GM10847 (cell line): ENCODE measurements around the gene TENM4.

Source experiments
- POLR2A ChIP-seq: IDR thresholded peaks from 2 replicates; pipeline ENCODE4 v1.6.1; 2011; ENCODE audit not compliant: insufficient read length; ENCODE audit errors: extremely low read depth

The TENM4 gene

GRCh38 chr11:79119491-79120284, 321.1 kb downstream of the TENM4 start:
- TF ChIP-seq POLR2A, result no peak

- no peak for TF ChIP-seq POLR2A
Measured at GRCh38 chr11:79117488-79117887, 323.3 kb downstream of the TENM4 start.

GRCh38 chr11:79116600-79116999, 324.2 kb downstream of the TENM4 start:
- TF ChIP-seq POLR2A, result no peak

GRCh38 chr11:79113054-79113690, 327.7 kb downstream of the TENM4 start:
- no peak for TF ChIP-seq POLR2A

- TF ChIP-seq POLR2A, result no peak
Measured at GRCh38 chr11:79110796-79111195, 330.0 kb downstream of the TENM4 start.

- TF ChIP-seq POLR2A, result no peak
Measured at GRCh38 chr11:79110321-79110720, 330.5 kb downstream of the TENM4 start.

- TF ChIP-seq POLR2A, result no peak
Measured at GRCh38 chr11:79108851-79109250, 332.0 kb downstream of the TENM4 start.

- no peak for TF ChIP-seq POLR2A
Measured at GRCh38 chr11:79102840-79103239, 338.0 kb downstream of the TENM4 start.

GRCh38 chr11:79101656-79102055, 339.2 kb downstream of the TENM4 start:
- no peak for TF ChIP-seq POLR2A

- TF ChIP-seq POLR2A, result no peak
Measured at GRCh38 chr11:79100093-79100910, 340.5 kb downstream of the TENM4 start.

- no peak for TF ChIP-seq POLR2A
Measured at GRCh38 chr11:79098146-79098545, 342.7 kb downstream of the TENM4 start.

- TF ChIP-seq POLR2A, result no peak
Measured at GRCh38 chr11:79097246-79097875, 343.5 kb downstream of the TENM4 start.

- no peak for TF ChIP-seq POLR2A
Measured at GRCh38 chr11:79095424-79095823, 345.4 kb downstream of the TENM4 start.

- no peak for TF ChIP-seq POLR2A
Measured at GRCh38 chr11:79094616-79095015, 346.2 kb downstream of the TENM4 start.

GRCh38 chr11:79092791-79093353, 348.0 kb downstream of the TENM4 start:
- TF ChIP-seq POLR2A, result no peak

GRCh38 chr11:79090191-79090705, 350.6 kb downstream of the TENM4 start:
- TF ChIP-seq POLR2A, result no peak
